GM23338 (cell line): Measurements from ENCODE around the gene GSTM5. TPM values are rescaled to one million over a fixed set of nuclear protein-coding genes. Genes with fewer than 3 reads are reported as not detected.
"Not testable (repeated sequence)": the region's sequence is repeated elsewhere in the genome, so short reads cannot be mapped to it uniquely, and the experiment has no call there.

Source experiments
- ATAC-seq: fragments of 200-7000 bp; cut with Tn5 transposase; 3 replicates; pipeline ENCODE4 v1.9.1; 2020
- DNase-seq: peaks from one replicate; pipeline ENCODE4 v3.0.0-alpha.2; 2015; ENCODE audit warnings: low spot score
- H2AFZ ChIP-seq: fragments of 200-600 bp; sonication (generic); 2 replicates; pipeline ENCODE4 v1.8.0; 2016; ENCODE audit warnings: antibody characterized with exemption, mild to moderate bottlenecking, moderate library complexity
- H3F3A ChIP-seq: fragments of 200-600 bp; sonication (generic); replicated peaks from 2 replicates; pipeline ENCODE4 v1.8.0; 2017; ENCODE audit warnings: antibody characterized with exemption, mixed run types, low read depth
- H3K27ac ChIP-seq: fragments of 200-600 bp; sonication (generic); 2 replicates; pipeline ENCODE4 v1.6.1; 2016; ENCODE audit warnings: low read depth
- H3K27me3 ChIP-seq: fragments of 200-600 bp; sonication (generic); 2 replicates; pipeline ENCODE4 v1.8.0; 2016; ENCODE audit warnings: mild to moderate bottlenecking, mixed run types, moderate library complexity; ENCODE audit not compliant: insufficient read depth
- H3K36me3 ChIP-seq: fragments of 200-600 bp; sonication (generic); 2 replicates; pipeline ENCODE4 v1.8.0; 2016; ENCODE audit warnings: mild to moderate bottlenecking; ENCODE audit not compliant: insufficient read depth
- H3K4me1 ChIP-seq: fragments of 200-600 bp; sonication (generic); 2 replicates; pipeline ENCODE4 v1.8.0; 2016; ENCODE audit warnings: mild to moderate bottlenecking, moderate library complexity; ENCODE audit not compliant: insufficient read depth
- H3K4me2 ChIP-seq: fragments of 200-600 bp; sonication (generic); 2 replicates; pipeline ENCODE4 v1.7.1; 2017; ENCODE audit warnings: mixed run types
- H3K4me3 ChIP-seq: fragments of 200-600 bp; sonication (generic); 2 replicates; pipeline ENCODE4 v1.6.1; 2016; ENCODE audit warnings: mixed run types
- H3K79me2 ChIP-seq: fragments of 200-600 bp; sonication (generic); replicated peaks from 2 replicates; pipeline ENCODE4 v1.8.0; 2017; ENCODE audit warnings: mild to moderate bottlenecking; ENCODE audit not compliant: insufficient read depth
- H3K9me2 ChIP-seq: fragments of 200-600 bp; sonication (generic); 2 replicates; pipeline ENCODE4 v1.8.0; 2017; ENCODE audit not compliant: insufficient read depth
- H4K20me1 ChIP-seq: fragments of 200-600 bp; sonication (generic); replicated peaks from 2 replicates; pipeline ENCODE4 v1.8.0; 2017; ENCODE audit warnings: mild to moderate bottlenecking; ENCODE audit not compliant: insufficient read depth
- H3K27ac Mint-ChIP-seq: 2 replicates; pipeline ENCODE4 v1.8.0; 2020; ENCODE audit warnings: inconsistent platforms, mild to moderate bottlenecking, moderate library complexity, mixed read lengths
- H3K27me3 Mint-ChIP-seq: 3 replicates; pipeline ENCODE4 v1.8.0; 2022; ENCODE audit warnings: low read depth, mild to moderate bottlenecking, moderate library complexity, mixed read lengths, inconsistent platforms; ENCODE audit not compliant: insufficient read depth, poor library complexity
- H3K36me3 Mint-ChIP-seq: 3 replicates; pipeline ENCODE4 v1.8.0; 2021; ENCODE audit warnings: low read depth, mild to moderate bottlenecking, inconsistent platforms, moderate library complexity, mixed read lengths
- H3K4me1 Mint-ChIP-seq: 3 replicates; pipeline ENCODE4 v1.8.0; 2020; ENCODE audit warnings: mild to moderate bottlenecking, inconsistent platforms, mixed read lengths
- H3K4me3 Mint-ChIP-seq: 3 replicates; pipeline ENCODE4 v1.8.0; 2021; ENCODE audit warnings: moderate library complexity, mild to moderate bottlenecking, inconsistent platforms, mixed read lengths
- H3K9me3 Mint-ChIP-seq: 3 replicates; pipeline ENCODE4 v1.8.0; 2020; ENCODE audit warnings: moderate library complexity, mild to moderate bottlenecking, inconsistent platforms, mixed read lengths
- CREB1 ChIP-seq: fragments of 250-450 bp; sonication (Bioruptor Pico); IDR thresholded peaks from 2 replicates; pipeline ENCODE4 v1.5.0; 2020; ENCODE audit warnings: low read depth, mild to moderate bottlenecking, moderate library complexity
- EZH2 ChIP-seq: fragments of 200-600 bp; sonication (generic); IDR thresholded peaks from one replicate; pipeline ENCODE4 v1.8.0; 2017; ENCODE audit warnings: antibody characterized with exemption, mild to moderate bottlenecking, low read depth; ENCODE audit not compliant: unreplicated experiment
- JUNB ChIP-seq: IDR thresholded peaks from one replicate; pipeline ENCODE4 v1.6.1; 2016; ENCODE audit warnings: antibody characterized with exemption; ENCODE audit not compliant: unreplicated experiment
- STAT1 ChIP-seq: IDR thresholded peaks from one replicate; pipeline ENCODE4 v1.6.1; 2016; ENCODE audit warnings: antibody characterized with exemption; ENCODE audit not compliant: unreplicated experiment
- polyA plus RNA-seq: library from polyadenylated mRNA; unstranded; fragments of >200 nt; fragmentation: Nextera tagmentation; extraction: Ambion mirVana; gene quantifications from 2 replicates; pipeline ENCODE4 v1.2.1, GENCODE V29; 2016
- total RNA-seq: library from RNA; depleted of rRNA; stranded (reverse); fragments of >200 nt; shearing (Covaris generic); gene quantifications from 2 replicates; pipeline ENCODE4 v1.2.3, GENCODE V29; 2014
- TF ChIP-seq, protein P1 (sequence below): IDR thresholded peaks from one replicate; pipeline ENCODE4 v1.6.1; 2018; ENCODE audit warnings: antibody characterized with exemption; ENCODE audit not compliant: unreplicated experiment
- TF ChIP-seq, protein P2 (sequence below): IDR thresholded peaks from 2 replicates; pipeline ENCODE4 v1.6.1; 2016; ENCODE audit warnings: antibody characterized with exemption
- TF ChIP-seq, protein P3 (sequence below), 2 experiments: fragments of 200-600 bp in 1 of 2; sonication (generic) in 1 of 2; conservative IDR thresholded peaks; 2 replicates each; pipeline versions ENCODE4 v1.5.1 to v1.6.1; 2016 to 2017; ENCODE audit warnings: antibody characterized with exemption in 2 of 2, low read depth in 2 of 2, mild to moderate bottlenecking in 2 of 2, moderate library complexity in 1 of 2

Gene GSTM5
- total and polyA plus RNA-seq, 2 experiments from 2014 or later, result 2.5 to 5.0 TPM

DNA sequence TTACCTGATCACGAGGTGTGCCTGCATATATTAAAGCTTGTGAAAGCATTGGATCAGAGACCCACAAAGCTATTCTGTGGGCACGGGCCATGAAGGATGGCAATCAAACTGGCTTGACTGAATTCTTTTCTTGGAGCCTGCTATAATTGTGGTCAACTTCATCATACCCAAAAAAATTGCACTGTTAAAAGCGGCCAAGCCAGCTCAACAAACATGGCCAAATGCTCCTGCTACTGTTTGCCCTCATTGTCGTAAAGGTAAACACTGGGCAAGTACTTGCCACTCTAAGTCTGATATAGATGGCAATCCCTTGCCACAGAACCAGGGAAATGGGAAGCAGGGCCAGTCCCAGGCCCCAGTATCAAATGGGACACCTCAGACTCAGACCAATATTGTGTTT, 6.6 kb upstream of the GSTM5 start (continued):
- TF ChIP-seq, protein P1, sequence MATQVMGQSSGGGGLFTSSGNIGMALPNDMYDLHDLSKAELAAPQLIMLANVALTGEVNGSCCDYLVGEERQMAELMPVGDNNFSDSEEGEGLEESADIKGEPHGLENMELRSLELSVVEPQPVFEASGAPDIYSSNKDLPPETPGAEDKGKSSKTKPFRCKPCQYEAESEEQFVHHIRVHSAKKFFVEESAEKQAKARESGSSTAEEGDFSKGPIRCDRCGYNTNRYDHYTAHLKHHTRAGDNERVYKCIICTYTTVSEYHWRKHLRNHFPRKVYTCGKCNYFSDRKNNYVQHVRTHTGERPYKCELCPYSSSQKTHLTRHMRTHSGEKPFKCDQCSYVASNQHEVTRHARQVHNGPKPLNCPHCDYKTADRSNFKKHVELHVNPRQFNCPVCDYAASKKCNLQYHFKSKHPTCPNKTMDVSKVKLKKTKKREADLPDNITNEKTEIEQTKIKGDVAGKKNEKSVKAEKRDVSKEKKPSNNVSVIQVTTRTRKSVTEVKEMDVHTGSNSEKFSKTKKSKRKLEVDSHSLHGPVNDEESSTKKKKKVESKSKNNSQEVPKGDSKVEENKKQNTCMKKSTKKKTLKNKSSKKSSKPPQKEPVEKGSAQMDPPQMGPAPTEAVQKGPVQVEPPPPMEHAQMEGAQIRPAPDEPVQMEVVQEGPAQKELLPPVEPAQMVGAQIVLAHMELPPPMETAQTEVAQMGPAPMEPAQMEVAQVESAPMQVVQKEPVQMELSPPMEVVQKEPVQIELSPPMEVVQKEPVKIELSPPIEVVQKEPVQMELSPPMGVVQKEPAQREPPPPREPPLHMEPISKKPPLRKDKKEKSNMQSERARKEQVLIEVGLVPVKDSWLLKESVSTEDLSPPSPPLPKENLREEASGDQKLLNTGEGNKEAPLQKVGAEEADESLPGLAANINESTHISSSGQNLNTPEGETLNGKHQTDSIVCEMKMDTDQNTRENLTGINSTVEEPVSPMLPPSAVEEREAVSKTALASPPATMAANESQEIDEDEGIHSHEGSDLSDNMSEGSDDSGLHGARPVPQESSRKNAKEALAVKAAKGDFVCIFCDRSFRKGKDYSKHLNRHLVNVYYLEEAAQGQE, result no peak
- TF ChIP-seq JUNB (no peak), EZH2 (no peak), CREB1 (no peak), STAT1 (no peak)
- TF ChIP-seq, protein P2, sequence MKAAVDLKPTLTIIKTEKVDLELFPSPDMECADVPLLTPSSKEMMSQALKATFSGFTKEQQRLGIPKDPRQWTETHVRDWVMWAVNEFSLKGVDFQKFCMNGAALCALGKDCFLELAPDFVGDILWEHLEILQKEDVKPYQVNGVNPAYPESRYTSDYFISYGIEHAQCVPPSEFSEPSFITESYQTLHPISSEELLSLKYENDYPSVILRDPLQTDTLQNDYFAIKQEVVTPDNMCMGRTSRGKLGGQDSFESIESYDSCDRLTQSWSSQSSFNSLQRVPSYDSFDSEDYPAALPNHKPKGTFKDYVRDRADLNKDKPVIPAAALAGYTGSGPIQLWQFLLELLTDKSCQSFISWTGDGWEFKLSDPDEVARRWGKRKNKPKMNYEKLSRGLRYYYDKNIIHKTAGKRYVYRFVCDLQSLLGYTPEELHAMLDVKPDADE, result no peak
- TF ChIP-seq, protein P3, sequence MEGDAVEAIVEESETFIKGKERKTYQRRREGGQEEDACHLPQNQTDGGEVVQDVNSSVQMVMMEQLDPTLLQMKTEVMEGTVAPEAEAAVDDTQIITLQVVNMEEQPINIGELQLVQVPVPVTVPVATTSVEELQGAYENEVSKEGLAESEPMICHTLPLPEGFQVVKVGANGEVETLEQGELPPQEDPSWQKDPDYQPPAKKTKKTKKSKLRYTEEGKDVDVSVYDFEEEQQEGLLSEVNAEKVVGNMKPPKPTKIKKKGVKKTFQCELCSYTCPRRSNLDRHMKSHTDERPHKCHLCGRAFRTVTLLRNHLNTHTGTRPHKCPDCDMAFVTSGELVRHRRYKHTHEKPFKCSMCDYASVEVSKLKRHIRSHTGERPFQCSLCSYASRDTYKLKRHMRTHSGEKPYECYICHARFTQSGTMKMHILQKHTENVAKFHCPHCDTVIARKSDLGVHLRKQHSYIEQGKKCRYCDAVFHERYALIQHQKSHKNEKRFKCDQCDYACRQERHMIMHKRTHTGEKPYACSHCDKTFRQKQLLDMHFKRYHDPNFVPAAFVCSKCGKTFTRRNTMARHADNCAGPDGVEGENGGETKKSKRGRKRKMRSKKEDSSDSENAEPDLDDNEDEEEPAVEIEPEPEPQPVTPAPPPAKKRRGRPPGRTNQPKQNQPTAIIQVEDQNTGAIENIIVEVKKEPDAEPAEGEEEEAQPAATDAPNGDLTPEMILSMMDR (conservative IDR thresholded peaks at IDR 0.05; ENCODE audit: low read depth in 2 of 2), result no peak

DNA sequence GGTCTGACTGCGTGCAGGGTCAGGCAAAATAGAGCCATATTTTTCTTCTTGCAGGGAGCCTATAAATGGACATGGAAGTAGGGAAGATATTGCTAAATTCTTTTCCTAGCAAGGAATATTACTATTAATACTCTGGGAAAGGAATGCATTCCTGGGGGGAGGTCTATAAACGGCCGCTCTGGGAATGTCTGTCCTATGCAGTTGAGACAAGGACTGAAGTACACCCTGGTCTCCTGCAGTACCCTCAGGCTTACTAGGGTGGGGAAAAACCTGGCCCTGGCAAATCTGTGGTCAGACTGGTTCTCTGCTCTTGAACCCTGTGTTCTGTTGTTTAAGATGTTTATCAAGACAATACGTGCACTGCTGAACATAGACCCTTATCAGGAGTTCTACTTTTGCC, 3.1 kb upstream of the GSTM5 start:
- Mint-ChIP-seq H3K36me3 (peaks cover 10% of the 10 kb centered on the region; the same call in 2 of the 3 replicates), H3K9me3 (peaks cover 21% of the 10 kb centered on the region)
- H2AFZ ChIP-seq, ATAC-seq, H3K4me3 Mint-ChIP-seq, H3K4me1 ChIP-seq, H3K79me2 ChIP-seq, DNase-seq, H3K4me1 Mint-ChIP-seq, H3K9me2 ChIP-seq, H3F3A ChIP-seq, H3K36me3 ChIP-seq, H3K4me2 ChIP-seq, H3K27ac ChIP-seq, H3K4me3 ChIP-seq, H3K27ac Mint-ChIP-seq, H3K27me3 ChIP-seq, H3K27me3 Mint-ChIP-seq, H4K20me1 ChIP-seq: not testable (repeated sequence)

DNA sequence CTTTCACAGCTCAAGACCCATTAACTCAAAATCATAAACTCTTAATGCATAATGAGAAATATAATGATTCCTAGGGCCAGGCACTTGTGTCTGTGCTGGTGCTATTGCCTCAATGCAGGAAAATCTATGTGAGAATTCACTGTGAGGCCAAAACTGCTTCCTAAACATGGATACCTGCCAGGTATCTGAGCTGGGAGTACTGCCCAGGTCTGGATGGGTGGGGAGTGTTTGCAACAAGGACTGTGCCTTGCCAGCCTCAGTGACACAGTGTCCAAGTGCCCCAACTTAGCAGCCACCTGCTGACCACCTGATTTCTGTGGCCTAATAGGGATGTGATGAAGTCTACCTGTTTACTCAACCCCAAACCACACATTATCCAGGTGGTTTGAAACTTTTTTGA, 2.2 kb upstream of the GSTM5 start:
- not testable (repeated sequence) for H3K36me3 ChIP-seq, ATAC-seq, H3K36me3 Mint-ChIP-seq, H3K79me2 ChIP-seq, H2AFZ ChIP-seq, H3K4me2 ChIP-seq, H3F3A ChIP-seq, H3K4me3 ChIP-seq, H3K27me3 Mint-ChIP-seq, H3K9me2 ChIP-seq, H3K4me1 ChIP-seq, H3K27ac Mint-ChIP-seq, H3K4me1 Mint-ChIP-seq, H4K20me1 ChIP-seq, DNase-seq, H3K27ac ChIP-seq, H3K4me3 Mint-ChIP-seq, H3K27me3 ChIP-seq
- H3K9me3 Mint-ChIP-seq, result peaks cover 19% of the 10 kb centered on the region
